ENCODE data around the gene ZNF33B.

- TF ChIP-seq CTCF (IDR thresholded peaks at IDR 0.05; ENCODE audit: low read depth, low read length) = no peak
- no peak for TF ChIP-seq POLR2A (IDR thresholded peaks at IDR 0.05; ENCODE audit: extremely low read depth, insufficient read length)
- no peak for TF ChIP-seq MAX (IDR thresholded peaks at IDR 0.05; ENCODE audit: low read depth, low read length)
- TF ChIP-seq MYC (IDR thresholded peaks at IDR 0.05; ENCODE audit: low read depth, low read length) = no peak
These were observed 7.1 kb upstream of the ZNF33B start for GRCh38 chr10:42645516-42645915.
